ENCODE results near the gene C2CD2. TPM values are rescaled to one million over a fixed set of nuclear protein-coding genes. Genes with fewer than 3 reads are reported as not detected.

C2CD2 gene
- total and polyA plus RNA-seq, 8 donors: 18.3 to 24.1 (median 19.6) TPM

DNA sequence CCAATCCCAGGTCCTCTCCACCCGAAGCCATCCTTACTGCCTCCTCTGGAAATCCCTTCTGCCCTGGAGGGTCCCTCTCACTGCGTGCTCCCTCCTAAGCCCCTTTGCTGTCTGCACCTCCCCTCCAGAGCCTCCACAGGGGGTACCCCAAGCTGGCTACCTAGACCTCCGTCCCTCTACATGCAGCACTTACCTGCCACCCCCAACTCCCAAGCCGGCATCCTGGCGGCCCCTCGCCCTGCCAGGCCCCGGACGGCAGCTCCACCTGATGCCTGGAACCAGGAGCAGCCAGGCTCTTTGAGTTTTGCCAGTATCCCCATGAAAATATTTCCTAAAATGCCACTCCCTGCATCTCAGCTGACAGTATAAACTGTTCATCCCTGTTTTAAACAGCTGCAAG, 78.7 kb downstream of the C2CD2 start:
- intact Hi-C loops (cut with DNase I): no loop called here
- ATAC-seq (no peak), DNase-seq (no peak)
- Histone ChIP-seq H3K4me1 (peaks cover 0 to 11% of the 10 kb centered on the region in 2 donors), H3K27ac (no peak overlapping the region), H3K36me3 (no peaks in the 10 kb centered on the region), H3K27me3 (no peaks in the 10 kb centered on the region), H3K4me3 (no peak overlapping the region), H3K9me3 (no peaks in the 10 kb centered on the region)
- no peak for TF ChIP-seq CTCF (IDR thresholded peaks at IDR 0.05)

DNA sequence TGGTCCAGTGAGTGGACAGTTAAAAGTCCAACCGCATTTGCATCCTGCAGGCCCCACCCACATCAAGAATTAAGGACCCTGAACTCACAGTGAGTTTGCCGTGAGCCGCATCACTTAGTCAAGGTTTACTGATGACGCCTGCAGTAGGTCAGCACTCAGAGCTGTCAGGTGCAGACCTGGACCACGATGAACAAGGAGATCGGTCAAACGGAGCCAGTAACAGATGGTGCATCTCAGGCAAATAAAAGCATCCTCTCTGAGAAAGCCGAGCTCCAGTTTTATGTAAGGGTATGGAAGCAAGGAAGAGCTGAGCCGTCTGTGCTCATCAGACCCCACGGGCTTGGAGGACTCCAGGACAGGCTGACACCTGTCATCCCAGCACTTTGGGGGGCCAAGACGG, 79.2 kb downstream of the C2CD2 start:
- intact Hi-C loops (cut with DNase I): no loop called here
- Histone ChIP-seq H3K36me3 (no peaks in the 10 kb centered on the region), H3K4me1 (peaks cover 0 to 11% of the 10 kb centered on the region in 2 donors), H3K27me3 (no peaks in the 10 kb centered on the region), H3K4me3 (no peak overlapping the region), H3K27ac (no peak overlapping the region), H3K9me3 (no peaks in the 10 kb centered on the region)
- TF ChIP-seq CTCF (IDR thresholded peaks at IDR 0.05): no peak
- no peak for ATAC-seq
- DNase-seq: no peak

- Histone ChIP-seq H3K9me3 (no peaks in the 10 kb centered on the region), H3K27me3 (no peaks in the 10 kb centered on the region), H3K4me1 (peaks cover 0 to 11% of the 10 kb centered on the region in 2 donors), H3K36me3 (no peaks in the 10 kb centered on the region), H3K27ac (no peak overlapping the region), H3K4me3 (no peak overlapping the region)
- no peak for TF ChIP-seq CTCF (IDR thresholded peaks at IDR 0.05)
- ATAC-seq (no peak), DNase-seq (no peak)
- intact Hi-C loops (cut with DNase I): no loop called here
These were observed 80.4 kb downstream of the C2CD2 start for GRCh38 chr21:41873426-41873825.

DNA sequence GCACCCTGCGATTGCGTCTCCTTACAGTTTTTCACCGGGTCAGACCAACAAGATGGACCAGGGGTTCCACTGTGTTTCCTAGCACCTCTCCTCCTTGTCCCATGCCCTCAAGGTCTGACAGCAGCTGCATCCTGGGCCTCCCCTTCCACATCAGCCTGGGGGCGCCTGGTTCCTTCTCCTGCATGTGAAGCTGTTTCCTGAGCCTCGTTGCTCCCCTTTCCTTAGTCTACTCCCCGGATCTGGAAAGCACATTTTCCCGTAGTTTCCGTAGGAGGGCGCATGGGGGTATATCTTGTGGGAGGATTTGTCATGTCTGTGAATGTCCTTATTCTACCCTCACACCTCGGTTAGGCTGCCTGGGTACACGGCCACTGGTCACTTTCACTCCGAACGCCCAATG, 80.8 kb downstream of the C2CD2 start:
- no peak for ATAC-seq
- H3K9me3 ChIP-seq: no peaks in the 10 kb centered on the region
- no peak overlapping the region for H3K4me3 ChIP-seq
- H3K36me3 ChIP-seq: no peaks in the 10 kb centered on the region
- no peak overlapping the region for H3K27ac ChIP-seq
- H3K27me3 ChIP-seq: no peaks in the 10 kb centered on the region
- intact Hi-C loops (cut with DNase I): no loop called here
- TF ChIP-seq CTCF (IDR thresholded peaks at IDR 0.05): no peak
- no peak for DNase-seq
- peaks cover 0 to 7% of the 10 kb centered on the region in 2 donors for H3K4me1 ChIP-seq

- intact Hi-C loops (cut with DNase I): no loop called here
- Histone ChIP-seq H3K4me1 (no peaks in the 10 kb centered on the region), H3K27me3 (no peaks in the 10 kb centered on the region), H3K9me3 (no peaks in the 10 kb centered on the region), H3K36me3 (no peaks in the 10 kb centered on the region), H3K27ac (no peak overlapping the region), H3K4me3 (no peak overlapping the region)
- no peak for TF ChIP-seq CTCF (IDR thresholded peaks at IDR 0.05)
- ATAC-seq (no peak), DNase-seq (no peak)
These were observed 82.4 kb downstream of the C2CD2 start for GRCh38 chr21:41871293-41872030.
